ENCODE results near the gene MAIP1. TPM values are rescaled to one million over a fixed set of nuclear protein-coding genes. Genes with fewer than 3 reads are reported as not detected.
A peak's percentile ranks its signal among the peaks of the same experiment; 100 is the strongest.

Gene MAIP1
- total RNA-seq, 1 donor: 23.3 TPM

DNA sequence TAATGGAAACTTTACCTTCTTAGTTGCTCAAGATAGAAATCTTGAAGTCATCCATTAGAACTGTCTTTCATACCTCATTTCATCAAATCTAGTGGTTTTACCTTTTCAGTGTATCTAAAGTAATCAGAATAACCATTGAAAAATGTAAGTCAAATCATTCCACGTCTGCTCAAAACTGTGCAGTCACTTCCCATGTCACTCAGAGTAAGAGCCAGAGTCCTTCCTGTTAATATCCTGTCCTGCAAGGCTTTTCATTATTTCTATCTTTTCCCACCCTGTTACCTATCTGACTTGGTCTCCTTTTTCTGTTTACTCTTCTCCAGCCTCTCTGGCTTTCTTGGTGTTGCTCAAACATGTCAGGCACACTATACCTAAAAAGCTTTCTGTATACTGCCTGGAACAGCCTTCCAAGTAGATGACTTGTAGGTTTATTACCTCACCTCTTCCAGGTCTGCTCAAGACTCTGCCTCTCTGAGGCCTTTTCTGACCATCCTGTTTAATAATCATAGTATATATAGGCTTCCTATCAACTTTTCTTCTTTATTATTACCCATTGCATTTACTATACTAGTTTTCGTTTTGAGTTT lies 40.9 kb upstream of the MAIP1 start:
- DNase-seq (ENCODE audit: low read depth): no peak
- TF ChIP-seq, protein P1, sequence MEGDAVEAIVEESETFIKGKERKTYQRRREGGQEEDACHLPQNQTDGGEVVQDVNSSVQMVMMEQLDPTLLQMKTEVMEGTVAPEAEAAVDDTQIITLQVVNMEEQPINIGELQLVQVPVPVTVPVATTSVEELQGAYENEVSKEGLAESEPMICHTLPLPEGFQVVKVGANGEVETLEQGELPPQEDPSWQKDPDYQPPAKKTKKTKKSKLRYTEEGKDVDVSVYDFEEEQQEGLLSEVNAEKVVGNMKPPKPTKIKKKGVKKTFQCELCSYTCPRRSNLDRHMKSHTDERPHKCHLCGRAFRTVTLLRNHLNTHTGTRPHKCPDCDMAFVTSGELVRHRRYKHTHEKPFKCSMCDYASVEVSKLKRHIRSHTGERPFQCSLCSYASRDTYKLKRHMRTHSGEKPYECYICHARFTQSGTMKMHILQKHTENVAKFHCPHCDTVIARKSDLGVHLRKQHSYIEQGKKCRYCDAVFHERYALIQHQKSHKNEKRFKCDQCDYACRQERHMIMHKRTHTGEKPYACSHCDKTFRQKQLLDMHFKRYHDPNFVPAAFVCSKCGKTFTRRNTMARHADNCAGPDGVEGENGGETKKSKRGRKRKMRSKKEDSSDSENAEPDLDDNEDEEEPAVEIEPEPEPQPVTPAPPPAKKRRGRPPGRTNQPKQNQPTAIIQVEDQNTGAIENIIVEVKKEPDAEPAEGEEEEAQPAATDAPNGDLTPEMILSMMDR (IDR thresholded peaks at IDR 0.05; ENCODE audit: insufficient read depth, low read length): no peak
- H3K4me3 ChIP-seq (ENCODE audit: low read depth, low read length): no peak overlapping the region

DNA sequence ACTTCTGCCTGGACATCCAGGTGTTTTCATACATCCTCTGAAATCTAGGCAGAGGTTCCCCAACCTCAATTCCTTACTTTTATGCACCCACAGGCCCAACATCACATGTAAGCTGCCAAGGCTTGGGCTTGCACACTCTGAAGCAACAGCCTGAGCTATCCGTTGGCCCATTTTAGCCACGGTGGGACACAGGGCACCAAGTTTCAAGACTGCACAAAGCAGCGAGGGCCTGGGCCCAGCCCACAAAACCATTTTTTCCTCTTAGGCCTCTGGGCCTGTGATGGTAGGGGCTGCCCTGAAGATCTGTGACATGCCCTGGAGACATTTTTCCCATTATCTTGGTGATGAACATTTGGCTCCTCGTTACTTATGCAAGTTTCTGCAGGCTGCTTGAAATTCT lies 38.4 kb upstream of the MAIP1 start:
- H3K4me3 ChIP-seq (ENCODE audit: low read depth, low read length): no peak overlapping the region
- TF ChIP-seq, protein P1 (IDR thresholded peaks at IDR 0.05; ENCODE audit: insufficient read depth, low read length): no peak
- no peak for DNase-seq (ENCODE audit: low read depth)

DNA sequence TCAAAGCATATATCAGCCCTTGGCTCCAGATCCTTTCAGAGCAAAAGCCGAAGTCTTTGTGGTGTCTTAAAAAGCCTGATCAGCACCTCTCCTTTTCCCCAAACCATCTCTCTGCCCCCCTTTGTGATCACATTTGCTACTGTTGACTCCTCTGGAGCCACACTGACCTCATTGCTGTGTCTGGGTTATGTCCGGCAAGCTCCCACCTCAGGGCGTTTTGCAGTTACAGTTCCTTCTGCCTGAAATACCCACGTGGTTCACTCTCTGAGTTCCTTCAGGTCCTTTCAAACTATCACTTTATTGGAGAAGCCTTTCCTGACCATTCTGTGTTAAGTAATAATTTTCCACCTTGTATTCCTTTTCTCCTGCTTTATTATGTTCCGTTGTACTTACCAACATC lies 32.5 kb upstream of the MAIP1 start:
- DNase-seq (ENCODE audit: low read depth): peak; percentile 13
- no peak overlapping the region for H3K4me3 ChIP-seq (ENCODE audit: low read depth, low read length)
- TF ChIP-seq, protein P1 (IDR thresholded peaks at IDR 0.05; ENCODE audit: insufficient read depth, low read length): no peak

DNA sequence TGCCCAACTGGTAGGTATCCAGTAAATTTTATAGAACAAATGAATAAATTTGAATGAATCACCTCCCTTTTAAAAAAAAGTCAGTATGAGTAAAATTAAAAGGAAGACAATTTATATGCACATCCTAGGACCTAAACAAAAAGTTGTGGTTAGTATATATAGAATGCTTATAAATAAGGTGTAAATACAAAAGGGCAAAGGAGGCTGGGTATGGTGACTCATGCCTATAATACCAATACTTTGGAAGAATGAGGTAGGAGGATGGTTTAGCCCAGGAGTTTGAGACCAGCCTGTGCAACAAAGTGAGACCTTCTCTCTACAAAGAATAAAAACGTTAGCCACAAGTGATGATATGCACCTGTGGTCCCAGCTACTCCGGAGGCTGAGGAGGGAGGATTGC lies 31.5 kb upstream of the MAIP1 start:
- TF ChIP-seq, protein P1 (IDR thresholded peaks at IDR 0.05; ENCODE audit: insufficient read depth, low read length): no peak
- DNase-seq (ENCODE audit: low read depth): no peak
- no peak overlapping the region for H3K4me3 ChIP-seq (ENCODE audit: low read depth, low read length)

DNA sequence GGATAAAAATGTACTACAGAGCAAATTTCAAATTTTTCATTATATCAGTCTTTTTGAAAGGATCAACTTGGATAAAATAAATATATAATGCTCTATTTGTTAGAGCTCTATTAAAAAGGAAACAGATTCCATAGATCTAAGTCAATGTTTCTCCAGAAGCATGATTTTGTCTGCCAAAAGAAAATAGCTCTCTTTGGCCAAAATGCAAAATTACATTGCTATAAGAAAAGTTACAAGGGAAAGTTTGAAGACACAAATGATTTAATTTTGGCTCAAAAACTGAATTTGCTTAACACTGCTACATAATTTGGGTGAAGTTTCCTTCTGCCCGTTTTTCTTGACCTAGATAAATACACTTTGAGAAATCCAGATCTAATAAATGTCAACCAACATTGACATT lies 28.6 kb upstream of the MAIP1 start:
- no peak overlapping the region for H3K4me3 ChIP-seq (ENCODE audit: low read depth, low read length)
- DNase-seq (ENCODE audit: low read depth): peak; percentile 21
- TF ChIP-seq, protein P1 (IDR thresholded peaks at IDR 0.05; ENCODE audit: insufficient read depth, low read length): no peak

DNA sequence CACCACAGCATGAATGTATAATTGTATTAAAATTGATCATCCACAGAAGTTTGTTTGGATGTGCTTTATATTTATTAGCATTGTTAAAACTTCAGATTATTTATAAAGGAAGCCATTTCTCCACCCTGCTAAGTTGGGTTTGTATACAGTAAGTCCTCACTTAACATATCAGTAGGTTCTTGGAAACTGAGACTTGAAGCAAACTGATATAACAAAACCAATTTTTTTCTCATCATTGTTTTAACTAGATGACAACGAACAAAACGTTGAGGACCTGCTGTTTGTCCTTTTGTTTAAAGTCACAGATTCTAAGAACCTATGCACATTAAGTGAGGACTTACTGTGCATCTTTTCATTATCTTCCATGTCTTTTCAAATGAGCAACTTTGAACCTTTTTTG lies 27.2 kb upstream of the MAIP1 start:
- TF ChIP-seq, protein P1 (IDR thresholded peaks at IDR 0.05; ENCODE audit: insufficient read depth, low read length): no peak
- no peak overlapping the region for H3K4me3 ChIP-seq (ENCODE audit: low read depth, low read length)
- no peak for DNase-seq (ENCODE audit: low read depth)

DNA sequence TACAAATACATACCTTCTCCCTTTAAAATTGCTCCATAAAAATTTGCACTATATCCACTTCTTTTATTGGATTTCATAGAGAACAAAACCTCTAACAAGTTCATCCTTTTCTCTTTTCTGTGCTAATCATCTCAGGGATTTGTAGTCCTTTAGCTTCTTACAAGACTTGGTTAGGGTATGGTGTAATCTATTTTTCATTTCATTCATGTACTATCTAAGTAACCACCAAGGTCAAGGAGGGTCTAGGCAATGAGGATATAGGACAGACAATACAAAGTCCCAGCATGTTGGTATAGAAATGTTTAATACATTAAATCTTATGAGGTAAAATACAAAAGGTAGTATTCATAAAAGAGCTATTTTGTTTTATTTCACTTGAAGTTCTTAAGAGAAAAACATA lies 26.8 kb upstream of the MAIP1 start:
- no peak for DNase-seq (ENCODE audit: low read depth)
- no peak overlapping the region for H3K4me3 ChIP-seq (ENCODE audit: low read depth, low read length)
- TF ChIP-seq, protein P1 (IDR thresholded peaks at IDR 0.05; ENCODE audit: insufficient read depth, low read length): no peak

Data from fibroblast of the aortic adventitia (primary cell).